Upper lobe of right lung (tissue), 1 donor: ENCODE data around the gene RAB1A. TPM values are rescaled to one million over a fixed set of nuclear protein-coding genes. Genes with fewer than 3 reads are reported as not detected.

ENCODE experiments used
- ATAC-seq: fragments of 200-7000 bp; cut with Tn5 transposase; one replicate; pipeline ENCODE4 v1.9.1; 2020; ENCODE audit warnings: mild to moderate bottlenecking, moderate library complexity
- DNase-seq: peaks from one replicate; pipeline ENCODE4 v3.0.0-alpha.2; 2020
- H3K27ac ChIP-seq: fragments of 200-600 bp; one replicate; pipeline ENCODE4 v1.8.0; 2022
- H3K27me3 ChIP-seq: fragments of 200-600 bp; one replicate; pipeline ENCODE4 v1.8.0; 2022; ENCODE audit warnings: mild to moderate bottlenecking
- H3K36me3 ChIP-seq: fragments of 200-600 bp; one replicate; pipeline ENCODE4 v1.8.0; 2022
- H3K4me1 ChIP-seq: fragments of 200-600 bp; one replicate; pipeline ENCODE4 v1.8.0; 2022
- H3K4me3 ChIP-seq: fragments of 200-600 bp; one replicate; pipeline ENCODE4 v1.8.0; 2022; ENCODE audit warnings: mild to moderate bottlenecking
- H3K9me3 ChIP-seq: fragments of 200-600 bp; one replicate; pipeline ENCODE4 v1.8.0; 2022
- intact Hi-C: fragments of 100-400 bp; cut with DNase I; formaldehyde crosslinking; loops from one replicate; pipeline ENCODE4 v1.11.0; 2022
- total RNA-seq: library from RNA; stranded (reverse); fragmentation: NEBNext Ultra II Directional; extraction: Animal tissue kit (Norgen Biotek cat#: 25700); gene quantifications from one replicate; pipeline ENCODE4 v1.2.1, GENCODE V29; 2021
- TF ChIP-seq, protein P1 (sequence below): fragments of 200-600 bp; IDR thresholded peaks from one replicate; pipeline ENCODE4 v1.8.0; 2022; ENCODE audit warnings: antibody characterized with exemption
- donor health status: DM: no; HTN: yes; CAD: no; lungs with severe emphysema.

Gene RAB1A
- total RNA-seq, 1 donor from 2014 or later = 151 TPM

GRCh38 chr2:65108780-65109179, 21.1 kb downstream of the RAB1A start:
- Histone ChIP-seq H3K9me3 (no peaks in the 10 kb centered on the region), H3K36me3 (peaks cover 8% of the 10 kb centered on the region), H3K27me3 (no peaks in the 10 kb centered on the region), H3K27ac (no peak overlapping the region), H3K4me3 (no peak overlapping the region), H3K4me1 (peaks cover 31% of the 10 kb centered on the region)
- intact Hi-C loops = no loop called here
- TF ChIP-seq, protein P1, sequence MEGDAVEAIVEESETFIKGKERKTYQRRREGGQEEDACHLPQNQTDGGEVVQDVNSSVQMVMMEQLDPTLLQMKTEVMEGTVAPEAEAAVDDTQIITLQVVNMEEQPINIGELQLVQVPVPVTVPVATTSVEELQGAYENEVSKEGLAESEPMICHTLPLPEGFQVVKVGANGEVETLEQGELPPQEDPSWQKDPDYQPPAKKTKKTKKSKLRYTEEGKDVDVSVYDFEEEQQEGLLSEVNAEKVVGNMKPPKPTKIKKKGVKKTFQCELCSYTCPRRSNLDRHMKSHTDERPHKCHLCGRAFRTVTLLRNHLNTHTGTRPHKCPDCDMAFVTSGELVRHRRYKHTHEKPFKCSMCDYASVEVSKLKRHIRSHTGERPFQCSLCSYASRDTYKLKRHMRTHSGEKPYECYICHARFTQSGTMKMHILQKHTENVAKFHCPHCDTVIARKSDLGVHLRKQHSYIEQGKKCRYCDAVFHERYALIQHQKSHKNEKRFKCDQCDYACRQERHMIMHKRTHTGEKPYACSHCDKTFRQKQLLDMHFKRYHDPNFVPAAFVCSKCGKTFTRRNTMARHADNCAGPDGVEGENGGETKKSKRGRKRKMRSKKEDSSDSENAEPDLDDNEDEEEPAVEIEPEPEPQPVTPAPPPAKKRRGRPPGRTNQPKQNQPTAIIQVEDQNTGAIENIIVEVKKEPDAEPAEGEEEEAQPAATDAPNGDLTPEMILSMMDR = no peak
- DNase-seq (no peak), ATAC-seq (no peak)

GRCh38 chr2:65107530-65107929, 22.4 kb downstream of the RAB1A start:
- Histone ChIP-seq H3K4me1 (peaks cover 20% of the 10 kb centered on the region), H3K27ac (no peak overlapping the region), H3K27me3 (no peaks in the 10 kb centered on the region), H3K36me3 (peaks cover 20% of the 10 kb centered on the region), H3K9me3 (no peaks in the 10 kb centered on the region), H3K4me3 (no peak overlapping the region)
- TF ChIP-seq, protein P1 = no peak
- DNase-seq (no peak), ATAC-seq (peak; percentile 73)
- intact Hi-C loops = no loop called here

DNA sequence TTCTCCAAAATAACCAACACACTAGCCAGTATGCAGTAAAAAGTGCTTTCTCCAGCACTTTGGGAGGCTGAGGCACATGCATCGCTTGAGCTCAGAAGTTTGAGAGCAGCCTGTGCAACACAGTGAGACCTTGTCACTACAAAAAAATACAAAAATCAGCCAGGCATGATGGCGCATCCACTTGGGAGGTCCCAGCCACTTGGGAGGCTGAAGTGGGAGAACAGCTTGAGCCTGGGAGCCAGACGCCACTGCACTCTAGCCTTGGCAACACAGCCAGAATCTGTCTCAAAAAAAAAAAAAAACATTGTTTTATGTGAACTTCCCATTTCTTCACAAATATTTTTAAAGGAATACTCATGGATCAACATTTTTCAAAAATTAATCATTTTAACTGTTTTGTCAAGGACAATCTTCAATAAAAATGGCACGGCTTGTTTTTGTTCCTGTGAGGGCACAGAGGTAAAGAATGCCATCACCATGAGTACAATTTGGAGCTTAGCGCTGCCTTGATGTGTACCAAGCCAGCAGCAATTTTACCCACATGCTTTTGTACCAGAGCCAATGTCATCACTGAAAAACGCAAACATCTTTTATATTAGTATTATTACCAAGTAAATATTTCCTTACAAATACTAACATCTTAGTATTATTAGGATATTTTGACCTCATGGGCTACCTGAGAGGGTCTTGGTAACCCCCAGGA, 26.7 kb downstream of the RAB1A start:
- peaks cover 62% of the 10 kb centered on the region for H3K36me3 ChIP-seq
- intact Hi-C loops = no loop called here
- ATAC-seq (no peak), DNase-seq (no peak)
- H3K4me3 ChIP-seq = no peak overlapping the region
- TF ChIP-seq, protein P1 = no peak
- H3K27ac ChIP-seq = no peak overlapping the region
- no peaks in the 10 kb centered on the region for H3K9me3 ChIP-seq
- peaks cover 7% of the 10 kb centered on the region for H3K4me1 ChIP-seq
- H3K27me3 ChIP-seq = no peaks in the 10 kb centered on the region

GRCh38 chr2:65101071-65101470, 28.8 kb downstream of the RAB1A start:
- H3K9me3 ChIP-seq = no peaks in the 10 kb centered on the region
- no peak overlapping the region for H3K4me3 ChIP-seq
- H3K27me3 ChIP-seq = no peaks in the 10 kb centered on the region
- ATAC-seq (no peak), DNase-seq (no peak)
- TF ChIP-seq, protein P1 = no peak
- peaks cover 81% of the 10 kb centered on the region for H3K36me3 ChIP-seq
- no peak overlapping the region for H3K27ac ChIP-seq
- no peaks in the 10 kb centered on the region for H3K4me1 ChIP-seq
- intact Hi-C loops = no loop called here

DNA sequence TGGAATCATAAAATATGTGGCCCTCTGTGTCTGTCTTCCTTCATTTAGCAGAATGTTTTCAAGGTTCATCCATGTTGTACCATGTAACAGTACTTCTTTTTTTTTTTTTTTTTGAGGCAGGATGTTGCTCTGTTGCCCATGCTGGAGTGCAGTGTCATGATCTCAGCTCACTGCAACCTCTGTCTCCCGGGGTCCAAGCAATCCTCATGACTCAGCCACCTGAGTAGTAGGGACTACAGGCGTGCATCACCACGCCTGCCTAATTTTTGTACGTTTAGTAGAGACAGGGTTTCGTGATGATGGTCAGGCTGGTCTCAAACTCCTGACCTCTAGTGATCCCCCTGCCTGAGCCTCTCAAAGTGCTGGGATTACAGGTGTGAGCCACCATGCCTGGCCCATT, 31.2 kb downstream of the RAB1A start:
- H3K4me3 ChIP-seq = no peak overlapping the region
- no peaks in the 10 kb centered on the region for H3K9me3 ChIP-seq
- no peaks in the 10 kb centered on the region for H3K4me1 ChIP-seq
- H3K36me3 ChIP-seq = peaks cover 95% of the 10 kb centered on the region
- intact Hi-C loops = no loop called here
- DNase-seq = no peak
- no peaks in the 10 kb centered on the region for H3K27me3 ChIP-seq
- ATAC-seq = no peak
- H3K27ac ChIP-seq = no peak overlapping the region
- TF ChIP-seq, protein P1 = no peak

DNA sequence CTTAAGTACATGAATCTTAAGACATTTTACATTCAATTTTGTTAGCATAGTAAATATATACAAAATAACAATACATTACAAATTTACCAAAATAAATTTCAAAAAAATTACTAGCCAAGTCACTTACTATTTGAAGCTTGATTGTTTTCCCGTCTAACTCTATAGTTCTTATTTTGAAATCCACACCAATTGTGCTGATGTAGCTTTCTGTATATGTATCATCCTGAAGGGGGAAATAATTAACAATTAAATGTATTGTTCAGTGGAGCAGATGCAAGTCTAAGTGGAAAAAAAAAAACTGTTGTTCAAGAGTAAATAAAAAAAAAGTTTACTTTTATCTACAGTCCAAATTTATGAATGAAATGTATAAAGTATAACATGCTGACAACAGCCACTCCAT, 32.1 kb downstream of the RAB1A start:
- Histone ChIP-seq H3K4me3 (no peak overlapping the region), H3K27ac (no peak overlapping the region), H3K27me3 (no peaks in the 10 kb centered on the region), H3K4me1 (no peaks in the 10 kb centered on the region), H3K36me3 (peaks cover 95% of the 10 kb centered on the region), H3K9me3 (no peaks in the 10 kb centered on the region)
- intact Hi-C loops = no loop called here
- TF ChIP-seq, protein P1 = no peak
- no peak for ATAC-seq
- no peak for DNase-seq
